ENCODE results near the gene FSIP1.

The FSIP1 gene

DNA sequence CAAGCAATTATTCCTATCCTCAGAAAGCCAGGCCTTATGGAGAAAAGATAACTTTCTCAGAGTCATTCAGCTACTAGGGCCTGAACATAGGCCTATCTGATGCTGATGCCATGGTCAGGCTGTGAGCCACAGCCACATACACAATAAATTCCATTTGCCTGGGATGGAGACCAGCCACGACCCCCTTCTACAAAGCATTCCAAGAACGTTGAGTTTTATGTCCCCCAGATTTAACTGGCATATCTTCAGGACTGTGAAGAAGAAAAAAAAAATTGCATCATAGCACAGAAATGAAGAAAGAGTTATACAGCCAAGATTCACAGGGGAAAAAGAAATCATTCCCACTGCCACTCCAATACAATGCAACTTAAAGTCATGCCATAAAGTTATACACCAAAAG, 101.8 kb downstream of the FSIP1 start:
- DNase-seq: peak; percentile 86

- DNase-seq: peak; percentile 62
Measured at GRCh38 chr15:39672666-39673065, 110.0 kb downstream of the FSIP1 start.

DNA sequence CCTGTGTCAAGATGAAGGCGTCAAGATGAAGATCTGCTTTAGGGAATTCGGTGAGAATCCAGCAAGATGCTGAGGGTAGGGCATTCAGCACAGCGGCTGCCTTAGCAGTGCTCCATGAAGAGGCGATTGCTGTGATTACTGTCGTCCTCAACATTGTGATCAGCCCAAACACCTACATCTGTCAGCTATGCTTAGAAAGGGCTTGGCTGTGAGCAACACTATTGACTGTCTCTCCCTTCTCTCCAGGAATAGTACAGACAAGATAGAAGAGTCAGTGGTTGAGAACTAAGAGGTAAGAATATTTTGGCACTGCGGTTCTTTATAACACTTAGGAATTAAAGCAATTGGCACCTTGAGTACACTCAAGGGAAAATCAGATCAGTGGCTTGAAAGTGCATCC, 110.5 kb downstream of the FSIP1 start:
- DNase-seq: no peak

GRCh38 chr15:39670687-39671086, 112.0 kb downstream of the FSIP1 start:
- DNase-seq: no peak

- no peak for DNase-seq
Measured at GRCh38 chr15:39669661-39670060, 113.0 kb downstream of the FSIP1 start.

DNA sequence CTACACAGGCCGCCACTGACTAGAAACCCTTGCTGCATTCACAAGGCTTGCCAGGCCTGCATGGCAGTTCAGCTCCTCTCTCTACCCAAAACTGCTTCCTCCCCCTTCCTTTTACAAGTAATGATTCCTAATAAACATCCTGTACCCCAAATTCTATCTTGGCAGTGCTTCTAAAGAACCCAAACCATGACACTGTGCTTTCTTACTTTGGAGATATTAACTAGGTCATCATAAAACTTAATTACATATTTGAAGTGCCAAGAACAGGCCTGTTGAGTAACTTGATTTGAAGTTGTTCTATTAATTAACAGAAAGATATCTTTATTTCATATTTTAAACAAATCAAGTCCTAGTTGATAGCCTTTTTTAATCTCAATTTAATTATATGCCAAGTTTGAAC, 113.4 kb downstream of the FSIP1 start:
- DNase-seq: no peak

DNA sequence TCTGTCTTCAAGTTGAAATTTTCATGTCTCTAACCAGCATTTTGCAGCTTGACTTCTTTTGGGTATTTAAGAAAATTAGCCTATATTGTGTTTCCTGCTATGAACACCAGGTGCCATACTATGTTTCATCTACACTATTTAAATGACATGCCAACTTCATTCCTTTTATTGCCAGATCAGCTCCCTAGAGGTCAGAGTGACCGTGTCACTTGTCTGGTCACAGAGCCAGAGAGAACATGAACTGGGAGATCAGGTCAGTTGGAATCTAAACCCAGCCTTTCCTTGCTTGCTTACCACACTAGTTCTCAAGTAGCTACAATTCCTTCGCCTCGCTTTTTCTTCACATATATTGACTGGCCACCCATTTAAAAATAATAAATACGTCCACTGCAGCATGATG, 114.2 kb downstream of the FSIP1 start:
- no peak for DNase-seq

DNA sequence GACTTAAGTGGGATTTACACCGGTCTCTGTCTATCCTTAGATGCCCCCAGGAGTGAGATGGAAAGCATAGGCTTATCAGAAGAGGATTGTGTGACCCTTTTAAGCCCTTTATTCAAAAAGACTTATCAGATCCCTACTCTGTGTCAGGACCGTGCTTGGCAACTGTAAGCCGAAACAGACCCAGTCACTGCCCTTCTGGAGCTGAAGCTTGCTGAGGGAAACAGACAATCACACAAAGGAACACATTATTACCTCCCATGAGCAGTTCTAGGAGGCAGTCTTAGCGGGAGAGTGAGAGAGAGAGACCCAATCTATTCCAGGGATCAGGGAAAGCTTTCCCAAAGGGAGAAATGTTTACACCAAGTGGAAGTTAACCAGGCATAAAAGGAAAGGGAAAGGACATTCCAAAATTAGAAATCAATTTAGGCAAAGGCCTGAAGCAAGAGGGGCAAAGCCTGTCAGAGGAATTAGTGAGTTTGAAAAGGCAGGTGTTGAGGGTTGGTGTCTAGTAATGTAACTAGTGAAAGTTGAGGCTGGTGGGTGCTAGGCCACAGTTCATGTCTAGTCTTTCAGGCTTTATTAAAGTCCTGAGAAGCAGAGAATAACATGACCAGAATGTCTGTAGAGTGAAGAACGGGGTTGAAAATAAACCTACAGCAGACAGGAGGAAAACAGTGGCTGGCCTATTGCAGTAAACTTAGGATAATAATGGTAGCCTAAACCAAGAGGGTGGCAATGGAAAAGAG, 115.1 kb downstream of the FSIP1 start:
- no peak for DNase-seq

GRCh38 chr15:39666677-39667076, 116.0 kb downstream of the FSIP1 start:
- DNase-seq: peak; percentile 85

- DNase-seq: no peak
Measured at GRCh38 chr15:39665629-39666250, 116.9 kb downstream of the FSIP1 start.

DNA sequence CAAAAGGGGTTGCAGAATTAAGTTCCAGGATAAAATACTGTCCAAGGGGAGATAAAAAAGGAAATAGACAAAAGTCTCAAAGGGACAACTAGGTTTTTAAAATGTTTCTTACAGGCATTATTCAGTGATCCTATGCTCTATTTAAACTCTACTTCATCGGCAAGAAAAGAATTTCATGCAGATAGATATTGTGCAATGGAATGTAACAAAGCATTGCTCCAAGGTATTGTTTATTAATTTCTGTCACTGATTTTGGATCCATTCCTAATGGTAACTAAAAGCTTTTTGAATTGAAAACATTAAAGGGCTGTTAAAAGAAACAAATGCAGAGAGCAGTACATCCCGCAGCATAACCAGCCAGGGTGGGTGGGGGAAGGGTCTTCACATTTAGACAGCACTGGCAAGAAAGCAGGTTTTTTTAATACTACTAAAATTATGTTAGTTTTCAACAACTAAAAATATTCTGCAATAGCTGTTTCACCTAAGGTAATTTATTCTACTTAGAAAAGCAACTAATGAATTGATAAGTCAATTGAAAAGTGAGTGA, 118.9 kb downstream of the FSIP1 start:
- DNase-seq: no peak

DNA sequence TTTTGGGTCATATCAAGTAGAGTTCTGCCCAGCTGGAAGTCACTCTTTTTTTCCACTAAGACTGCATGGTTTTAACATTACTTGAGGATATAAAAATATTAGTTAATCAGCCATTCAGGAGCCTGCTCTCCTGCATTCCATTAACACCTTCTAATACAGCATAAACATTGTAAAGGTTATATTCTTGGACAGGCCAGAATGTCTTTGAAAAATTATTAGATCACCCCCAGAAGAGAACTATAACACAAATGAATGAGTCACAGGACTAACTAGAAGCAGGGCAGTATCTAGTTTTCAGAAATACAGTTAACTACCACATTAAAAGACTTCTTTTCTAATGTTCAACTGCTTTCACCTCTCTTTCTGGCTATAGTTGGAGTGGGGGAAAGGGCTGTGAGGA, 120.9 kb downstream of the FSIP1 start:
- no peak for DNase-seq

DNA sequence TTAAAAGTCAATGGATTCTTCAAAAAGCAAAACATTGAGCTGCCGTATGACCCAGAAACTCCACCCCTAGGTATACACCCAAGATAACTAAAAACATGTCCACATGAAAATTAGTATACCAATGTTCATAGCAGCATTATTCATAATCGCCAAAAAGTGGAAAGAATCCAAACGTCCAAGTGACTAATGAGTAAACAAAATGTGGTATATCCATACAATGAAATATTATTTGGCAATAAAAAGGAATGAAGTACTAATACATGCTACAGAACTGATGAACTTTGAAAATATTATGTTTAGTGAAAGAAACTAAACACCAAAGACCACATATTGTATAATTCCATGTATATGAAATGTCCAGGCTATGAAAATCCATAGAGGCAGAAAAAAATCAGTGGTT, 123.9 kb downstream of the FSIP1 start:
- DNase-seq: no peak

- DNase-seq: peak; percentile 86
Measured at GRCh38 chr15:39657668-39658067, 125.0 kb downstream of the FSIP1 start.

- no peak for DNase-seq
Measured at GRCh38 chr15:39657181-39657580, 125.5 kb downstream of the FSIP1 start.

DNA sequence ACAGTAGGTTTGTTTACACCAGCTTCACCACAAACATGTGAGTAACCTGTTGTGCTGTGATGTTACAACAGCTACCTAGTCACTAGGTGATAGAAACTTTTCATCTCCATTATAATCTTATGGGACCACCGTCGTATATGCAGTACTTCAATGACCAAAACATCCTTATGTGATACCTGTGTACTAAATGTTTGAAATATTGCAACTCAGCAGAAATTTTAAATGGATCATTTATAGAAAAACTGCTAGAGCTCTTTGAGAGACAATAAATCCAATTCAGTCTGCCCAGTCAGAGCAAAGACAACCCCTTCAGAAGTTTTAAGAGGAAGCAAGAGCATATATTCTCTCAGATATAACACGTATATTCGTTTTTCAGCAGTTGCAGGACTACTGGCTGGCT, 128.3 kb downstream of the FSIP1 start:
- no peak for DNase-seq

GRCh38 chr15:39651881-39652280, 130.8 kb downstream of the FSIP1 start:
- no peak for DNase-seq

- no peak for DNase-seq
Measured at GRCh38 chr15:39651295-39651694, 131.3 kb downstream of the FSIP1 start.

GRCh38 chr15:39649757-39650156, 132.9 kb downstream of the FSIP1 start:
- no peak for DNase-seq

DNA sequence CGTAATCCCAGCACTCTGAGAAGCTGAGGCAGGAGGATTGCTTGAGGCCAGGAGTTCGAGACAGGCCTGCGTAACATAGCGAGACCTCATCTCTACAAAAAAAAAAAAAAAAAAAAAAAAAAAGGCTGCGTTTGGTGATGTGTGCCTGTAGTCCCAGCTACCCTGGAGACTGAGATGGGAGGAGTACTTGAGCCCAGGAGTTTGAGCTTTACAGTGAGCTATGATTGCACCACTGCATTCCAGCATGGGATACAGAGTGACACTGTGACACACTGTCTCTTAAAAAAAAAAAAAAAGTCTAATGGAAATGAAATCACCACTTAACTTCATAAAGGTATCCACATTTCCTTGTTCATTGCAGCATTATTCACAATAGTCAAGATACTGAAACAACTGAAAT, 136.2 kb downstream of the FSIP1 start:
- no peak for DNase-seq

- DNase-seq: no peak
Measured at GRCh38 chr15:39645976-39646257, 136.7 kb downstream of the FSIP1 start.

- no peak for DNase-seq
Measured at GRCh38 chr15:39645138-39645975, 137.3 kb downstream of the FSIP1 start.

- DNase-seq: no peak
Measured at GRCh38 chr15:39644136-39644535, 138.5 kb downstream of the FSIP1 start.

DNA sequence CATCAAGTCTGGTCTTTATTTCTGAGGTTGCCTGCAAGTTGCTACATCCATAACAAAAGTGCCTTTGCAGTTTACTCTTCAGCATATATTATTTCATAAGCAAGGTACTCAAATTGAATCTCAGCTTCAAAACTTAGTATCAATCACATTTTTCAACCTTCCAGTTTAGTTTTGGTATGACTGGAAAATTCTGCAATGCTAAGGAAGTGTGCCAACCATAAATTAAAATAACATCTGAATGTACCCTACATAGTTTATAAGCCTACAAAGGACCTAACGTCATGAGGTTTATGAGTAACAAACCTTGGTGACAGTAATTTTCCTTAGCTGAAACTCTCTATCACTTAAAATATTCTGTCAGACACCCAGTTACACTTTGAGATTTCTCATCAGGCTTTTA, 138.9 kb downstream of the FSIP1 start:
- no peak for DNase-seq
